HCT116 (cell line): ENCODE results near the gene SLC22A23. TPM values are rescaled to one million over a fixed set of nuclear protein-coding genes. Genes with fewer than 3 reads are reported as not detected.

ENCODE experiments used
- ATAC-seq: fragments of 200-7000 bp; cut with Tn5 transposase; 2 replicates; pipeline ENCODE4 v1.9.1; 2020; ENCODE audit warnings: mild to moderate bottlenecking, moderate library complexity
- BruUV-seq: library from RNA; stranded (reverse); fragments of 400-500 nt; replicated peaks from 2 replicates; lab custom pipeline; 2021; lab: Mats Ljungman, UMichigan
- CTCF ChIA-PET: fragments of 300-600 bp; sonication (Branson Sonifier 250); formaldehyde crosslinking; loops from one replicate; lab custom pipeline; 2021; ENCODE audit warnings: antibody characterized with exemption; lab: Charles Lee
- POLR2A ChIA-PET: fragments of 300-600, 350-600 bp; sonication (Branson Sonifier 250); formaldehyde crosslinking; loops from one replicate; lab custom pipeline; 2021; ENCODE audit warnings: antibody characterized with exemption; lab: Charles Lee
- RAD21 ChIA-PET, 2 experiments: fragments of 300-600 bp; sonication (Branson Sonifier 250); formaldehyde crosslinking; loops; one replicate each; lab custom pipeline; 2023; ENCODE audit warnings: low total read pairs in 2 of 2; ENCODE audit not compliant: uncharacterized antibody in 2 of 2, unreplicated experiment in 2 of 2, low non-redundant PET in 1 of 2; lab: Charles Lee
- DNase-seq: peaks from one replicate; pipeline ENCODE4 v3.0.0-alpha.2; 2010; ENCODE audit warnings: low read depth, low spot score
- H2AFZ ChIP-seq: fragments of 200-600 bp; shearing (Covaris generic), sonication (generic); 2 replicates; pipeline ENCODE4 v1.6.1; 2017; ENCODE audit warnings: low read depth, mixed run types, mixed read lengths, antibody characterized with exemption, low read length; ENCODE audit not compliant: poor library complexity, severe bottlenecking
- H3K27ac ChIP-seq: 2 replicates; pipeline ENCODE4 v1.5.1; 2012; ENCODE audit warnings: low read depth, low read length
- H3K27me3 ChIP-seq: fragments of 200-600 bp; sonication (generic); 2 replicates; pipeline ENCODE4 v1.6.1; 2016; ENCODE audit warnings: mixed run types, low read length, mixed read lengths; ENCODE audit not compliant: insufficient read depth
- H3K36me3 ChIP-seq, 2 experiments: fragments of 200-500 bp in 1 of 2; fragments of 200-600 bp in 1 of 2; sonication (Bioruptor generic) in 1 of 2; sonication (generic) in 1 of 2; 2 replicates each; pipeline versions ENCODE4 v1.5.1 to v1.6.1; 2014 to 2016; ENCODE audit warnings: low read length in 2 of 2, inconsistent platforms in 1 of 2, mixed read lengths in 1 of 2, mixed run types in 1 of 2; ENCODE audit not compliant: insufficient read depth in 2 of 2, control insufficient read depth in 1 of 2
- H3K4me1 ChIP-seq, 2 experiments: fragments of 200-600 bp in 1 of 2; sonication (generic) in 1 of 2; 2 replicates each; pipeline versions ENCODE4 v1.5.1 to v1.6.1; 2012 to 2017; ENCODE audit warnings: low read length in 2 of 2, inconsistent platforms in 1 of 2, mild to moderate bottlenecking in 1 of 2, mixed read lengths in 1 of 2, mixed run types in 1 of 2, moderate library complexity in 1 of 2; ENCODE audit not compliant: insufficient read depth in 2 of 2, control insufficient read depth in 1 of 2
- H3K4me2 ChIP-seq: fragments of 200-600 bp; sonication (generic); 2 replicates; pipeline ENCODE4 v1.6.1; 2017; ENCODE audit warnings: mixed run types, low read length, mixed read lengths
- H3K4me3 ChIP-seq, 2 experiments: fragments of 200-600 bp in 1 of 2; sonication (generic) in 1 of 2; replicated peaks in 1 of 2; 2 replicates each; pipeline ENCODE4 v1.5.1; 2011 to 2016; ENCODE audit warnings: low read length in 2 of 2, control low read depth in 1 of 2, low read depth in 1 of 2, mild to moderate bottlenecking in 1 of 2, mixed read lengths in 1 of 2, mixed run types in 1 of 2
- H3K79me2 ChIP-seq: fragments of 200-600 bp; sonication (generic); 2 replicates; pipeline ENCODE4 v1.6.1; 2017; ENCODE audit warnings: mild to moderate bottlenecking, mixed run types, low read length, moderate library complexity, mixed read lengths; ENCODE audit not compliant: insufficient read depth
- H3K9ac ChIP-seq: fragments of 200-600 bp; sonication (generic); 2 replicates; pipeline ENCODE4 v1.6.1; 2016; ENCODE audit warnings: low read length, mixed read lengths
- H3K9me2 ChIP-seq: fragments of 200-600 bp; sonication (generic), shearing (Covaris generic); 2 replicates; pipeline ENCODE4 v1.6.1; 2017; ENCODE audit warnings: mixed run types, mild to moderate bottlenecking, moderate library complexity; ENCODE audit not compliant: insufficient read depth
- H3K9me3 ChIP-seq, 2 experiments: fragments of 200-500 bp in 1 of 2; fragments of 200-600 bp in 1 of 2; sonication (Bioruptor generic) in 1 of 2; sonication (generic) in 1 of 2; 2 replicates each; pipeline ENCODE4 v1.6.1; 2014 to 2017; ENCODE audit warnings: low read length in 2 of 2, mixed read lengths in 2 of 2, inconsistent platforms in 1 of 2, low read depth in 1 of 2, mild to moderate bottlenecking in 1 of 2, mixed run types in 1 of 2, moderate library complexity in 1 of 2; ENCODE audit not compliant: control insufficient read depth in 1 of 2, insufficient read depth in 1 of 2
- H4K20me1 ChIP-seq: fragments of 200-600 bp; sonication (generic), shearing (Covaris generic); 2 replicates; pipeline ENCODE4 v1.6.1; 2017; ENCODE audit warnings: mixed run types, mild to moderate bottlenecking, moderate library complexity; ENCODE audit not compliant: insufficient read depth
- CEBPB ChIP-seq: IDR thresholded peaks from 2 replicates; pipeline ENCODE4 v1.6.1; 2012; ENCODE audit warnings: low read depth
- EZH2 ChIP-seq: fragments of 200-600 bp; sonication (generic); IDR thresholded peaks from 2 replicates; pipeline ENCODE4 v1.6.1; 2017; ENCODE audit warnings: antibody characterized with exemption, mixed run types
- intact Hi-C: fragments of 100-400 bp; cut with micrococcal nuclease; formaldehyde crosslinking; loops from 2 replicates; pipeline ENCODE4 v1.10.0; 2022
- total RNA-seq: library from RNA; stranded (reverse); gene quantifications from one replicate; pipeline ENCODE4 v1.2.1, GENCODE V29; 2021; ENCODE audit not compliant: unreplicated experiment
- TF ChIP-seq, protein P1 (sequence below): IDR thresholded peaks from 2 replicates; pipeline ENCODE4 v1.6.1; 2011; ENCODE audit warnings: mild to moderate bottlenecking, low read length, moderate library complexity; ENCODE audit not compliant: insufficient replicate concordance; ENCODE audit errors: extremely low read depth
- TF ChIP-seq, protein P2 (sequence below), 3 experiments: fragments of 200-600 bp in 1 of 3; sonication (generic) in 1 of 3; IDR thresholded peaks in 2 of 3; conservative IDR thresholded peaks in 1 of 3; 2 replicates each; pipeline ENCODE4 v1.5.1; 2012 to 2017; ENCODE audit warnings: low read depth in 2 of 3, low read length in 2 of 3, antibody characterized with exemption in 1 of 3, borderline replicate concordance in 1 of 3, control low read depth in 1 of 3, mild to moderate bottlenecking in 1 of 3, mixed read lengths in 1 of 3, mixed run types in 1 of 3, moderate library complexity in 1 of 3; ENCODE audit not compliant: insufficient read depth in 1 of 3

SLC22A23 gene
- total RNA-seq, 1 experiment from 2014 or later: 11.5 TPM

DNA sequence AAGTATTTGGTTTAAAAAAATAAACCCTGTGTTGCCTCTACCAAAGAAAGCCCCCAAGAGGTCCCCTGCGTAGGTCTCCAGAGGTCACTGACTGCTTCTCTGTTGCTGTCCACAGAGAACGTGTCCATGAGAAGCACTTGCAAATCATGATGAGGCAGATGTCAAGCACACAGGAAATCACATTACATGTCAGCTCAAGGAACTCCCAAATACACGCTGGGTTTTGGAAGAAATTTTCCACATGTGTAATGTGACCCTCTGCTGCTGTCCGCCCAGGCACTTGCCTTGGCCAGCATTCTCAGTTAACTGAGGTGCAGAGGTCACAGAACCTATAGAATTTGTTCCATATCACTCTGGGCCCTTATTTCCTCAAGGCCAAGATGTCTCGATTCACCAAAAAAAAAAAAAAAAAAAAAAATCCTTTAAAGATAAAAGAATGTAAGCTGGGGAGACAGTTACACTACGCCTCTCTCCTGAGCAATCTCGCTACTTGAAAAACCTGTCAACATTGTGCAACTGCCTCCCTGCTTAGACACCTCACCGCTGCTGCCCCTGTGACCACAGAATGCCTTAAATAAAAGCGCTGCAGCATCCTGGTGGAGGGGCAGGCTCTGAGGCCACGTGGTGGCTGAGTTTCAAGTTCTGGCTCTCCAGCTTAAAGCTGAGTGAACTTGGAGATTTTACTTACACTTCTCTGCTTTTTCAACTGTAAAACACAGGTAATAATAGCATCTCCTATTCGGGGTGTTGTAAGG, 42.3 kb downstream of the SLC22A23 start:
- Histone ChIP-seq H3K9ac (no peak overlapping the region), H3K27ac (no peak overlapping the region), H3K4me1 (peaks cover 2 to 12% of the 10 kb centered on the region in 2 experiments; a peak in 1 of 4 replicates)
- DNase-seq: no peak
- no TSS peak for BruUV-seq
- TF ChIP-seq CEBPB: no peak
- TF ChIP-seq, protein P1, sequence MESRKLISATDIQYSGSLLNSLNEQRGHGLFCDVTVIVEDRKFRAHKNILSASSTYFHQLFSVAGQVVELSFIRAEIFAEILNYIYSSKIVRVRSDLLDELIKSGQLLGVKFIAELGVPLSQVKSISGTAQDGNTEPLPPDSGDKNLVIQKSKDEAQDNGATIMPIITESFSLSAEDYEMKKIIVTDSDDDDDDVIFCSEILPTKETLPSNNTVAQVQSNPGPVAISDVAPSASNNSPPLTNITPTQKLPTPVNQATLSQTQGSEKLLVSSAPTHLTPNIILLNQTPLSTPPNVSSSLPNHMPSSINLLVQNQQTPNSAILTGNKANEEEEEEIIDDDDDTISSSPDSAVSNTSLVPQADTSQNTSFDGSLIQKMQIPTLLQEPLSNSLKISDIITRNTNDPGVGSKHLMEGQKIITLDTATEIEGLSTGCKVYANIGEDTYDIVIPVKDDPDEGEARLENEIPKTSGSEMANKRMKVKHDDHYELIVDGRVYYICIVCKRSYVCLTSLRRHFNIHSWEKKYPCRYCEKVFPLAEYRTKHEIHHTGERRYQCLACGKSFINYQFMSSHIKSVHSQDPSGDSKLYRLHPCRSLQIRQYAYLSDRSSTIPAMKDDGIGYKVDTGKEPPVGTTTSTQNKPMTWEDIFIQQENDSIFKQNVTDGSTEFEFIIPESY: no peak
- TF ChIP-seq, protein P2, sequence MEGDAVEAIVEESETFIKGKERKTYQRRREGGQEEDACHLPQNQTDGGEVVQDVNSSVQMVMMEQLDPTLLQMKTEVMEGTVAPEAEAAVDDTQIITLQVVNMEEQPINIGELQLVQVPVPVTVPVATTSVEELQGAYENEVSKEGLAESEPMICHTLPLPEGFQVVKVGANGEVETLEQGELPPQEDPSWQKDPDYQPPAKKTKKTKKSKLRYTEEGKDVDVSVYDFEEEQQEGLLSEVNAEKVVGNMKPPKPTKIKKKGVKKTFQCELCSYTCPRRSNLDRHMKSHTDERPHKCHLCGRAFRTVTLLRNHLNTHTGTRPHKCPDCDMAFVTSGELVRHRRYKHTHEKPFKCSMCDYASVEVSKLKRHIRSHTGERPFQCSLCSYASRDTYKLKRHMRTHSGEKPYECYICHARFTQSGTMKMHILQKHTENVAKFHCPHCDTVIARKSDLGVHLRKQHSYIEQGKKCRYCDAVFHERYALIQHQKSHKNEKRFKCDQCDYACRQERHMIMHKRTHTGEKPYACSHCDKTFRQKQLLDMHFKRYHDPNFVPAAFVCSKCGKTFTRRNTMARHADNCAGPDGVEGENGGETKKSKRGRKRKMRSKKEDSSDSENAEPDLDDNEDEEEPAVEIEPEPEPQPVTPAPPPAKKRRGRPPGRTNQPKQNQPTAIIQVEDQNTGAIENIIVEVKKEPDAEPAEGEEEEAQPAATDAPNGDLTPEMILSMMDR (IDR thresholded peaks at IDR 0.05 in 2 of 3, conservative IDR thresholded peaks at IDR 0.05 in 1 of 3; ENCODE audit: borderline replicate concordance in 1 of 3, insufficient read depth in 1 of 3, low read depth in 2 of 3, low read length in 2 of 3): no peak
- no peak for TF ChIP-seq EZH2
- TF ChIP-seq, all 23 proteins: peak for 0
- no peak overlapping the region for H3K4me2 ChIP-seq
- H3K9me2 ChIP-seq: no peaks in the 10 kb centered on the region
- ChIA-PET RAD21 (no interaction called here), CTCF (no interaction called here), POLR2A (no interaction called here)
- no peaks in the 10 kb centered on the region for H3K27me3 ChIP-seq
- ATAC-seq: no peak
- no peaks in the 10 kb centered on the region for H3K79me2 ChIP-seq
- H3K36me3 ChIP-seq: no peaks in the 10 kb centered on the region
- intact Hi-C loops: no loop called here
- H3K4me3 ChIP-seq: no peak overlapping the region
- no peak overlapping the region for H2AFZ ChIP-seq
- H4K20me1 ChIP-seq: no peaks in the 10 kb centered on the region
- no peaks in the 10 kb centered on the region for H3K9me3 ChIP-seq
